Activated naive CD4-positive, alpha-beta T cell treated with anti-CD3 and anti-CD28 coated beads, Interleukin-2, amount 10 ng/mL, durations not matched to agents 7 days and 5 days (primary cell): ENCODE data around the gene SLC16A3.
"Not testable (repeated sequence)": the region's sequence is repeated elsewhere in the genome, so short reads cannot be mapped to it uniquely, and the experiment has no call there.

Experiments used
- CTCF ChIA-PET: fragments of 350-600 bp; sonication (Branson Sonifier 250); formaldehyde crosslinking; loops from one replicate; lab custom pipeline; 2021; ENCODE audit warnings: antibody characterized with exemption; lab: Charles Lee
- DNase-seq: peaks from one replicate; pipeline ENCODE4 v3.0.0-alpha.2; 2020
- H3K27ac Mint-ChIP-seq: one replicate; pipeline ENCODE4 v1.8.0; 2021; ENCODE audit warnings: mild to moderate bottlenecking, moderate library complexity, mixed read lengths
- H3K27me3 Mint-ChIP-seq: one replicate; pipeline ENCODE4 v1.8.0; 2021; ENCODE audit warnings: mild to moderate bottlenecking, mixed read lengths
- H3K36me3 Mint-ChIP-seq: one replicate; pipeline ENCODE4 v1.8.0; 2021; ENCODE audit warnings: mixed read lengths
- H3K4me1 Mint-ChIP-seq: one replicate; pipeline ENCODE4 v1.8.0; 2021; ENCODE audit warnings: mixed read lengths
- H3K4me3 Mint-ChIP-seq: one replicate; pipeline ENCODE4 v1.8.0; 2021; ENCODE audit warnings: mild to moderate bottlenecking, moderate library complexity, mixed read lengths
- H3K9me3 Mint-ChIP-seq: one replicate; pipeline ENCODE4 v1.8.0; 2021; ENCODE audit warnings: mixed read lengths

SLC16A3 gene

GRCh38 chr17:82198092-82198491 lies 30.8 kb upstream of the SLC16A3 start:
- H3K27ac Mint-ChIP-seq: peak overlapping the region; percentile 68
- CTCF ChIA-PET: interaction anchor here (0.9 kb wide), 1 partner anchor 13 kb away, joined by 3 read pairs; no protein-coding TSS in a partner anchor

DNA sequence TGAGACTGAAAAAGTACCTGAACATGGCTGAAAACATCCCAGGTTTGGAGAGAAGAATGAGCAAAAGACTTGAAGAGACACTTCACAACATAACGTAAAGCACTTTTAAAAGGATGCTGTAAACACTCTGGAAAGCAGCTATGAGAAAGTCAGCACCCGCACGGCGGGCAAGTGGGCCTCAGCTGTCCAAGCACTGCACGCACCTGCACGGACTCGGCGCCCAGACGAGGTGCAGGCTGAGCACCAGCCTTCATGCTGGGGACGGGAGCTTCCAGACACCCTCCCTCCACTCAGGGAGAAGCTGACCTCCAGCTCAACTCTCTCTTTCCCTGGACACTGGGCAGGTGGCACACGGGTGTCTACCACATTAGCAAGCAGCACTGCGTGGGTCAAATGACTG lies 29.3 kb upstream of the SLC16A3 start:
- H3K27me3 Mint-ChIP-seq: peaks cover 6% of the 10 kb centered on the region
- H3K4me1 Mint-ChIP-seq: peaks cover 59% of the 10 kb centered on the region
- peaks cover 25% of the 10 kb centered on the region for H3K36me3 Mint-ChIP-seq
- CTCF ChIA-PET: no interaction called here
- no peaks in the 10 kb centered on the region for H3K9me3 Mint-ChIP-seq
- no peak for DNase-seq
- H3K27ac Mint-ChIP-seq: peak overlapping the region; percentile 90
- no peak overlapping the region for H3K4me3 Mint-ChIP-seq

More at GRCh38 chr17:82198092-82198491, 30.8 kb upstream of the SLC16A3 start:
- peak; percentile 62 for DNase-seq
- peaks cover 32% of the 10 kb centered on the region for H3K36me3 Mint-ChIP-seq
- no peaks in the 10 kb centered on the region for H3K9me3 Mint-ChIP-seq
- no peaks in the 10 kb centered on the region for H3K27me3 Mint-ChIP-seq
- H3K4me3 Mint-ChIP-seq: no peak overlapping the region
- peaks cover 54% of the 10 kb centered on the region for H3K4me1 Mint-ChIP-seq

DNA sequence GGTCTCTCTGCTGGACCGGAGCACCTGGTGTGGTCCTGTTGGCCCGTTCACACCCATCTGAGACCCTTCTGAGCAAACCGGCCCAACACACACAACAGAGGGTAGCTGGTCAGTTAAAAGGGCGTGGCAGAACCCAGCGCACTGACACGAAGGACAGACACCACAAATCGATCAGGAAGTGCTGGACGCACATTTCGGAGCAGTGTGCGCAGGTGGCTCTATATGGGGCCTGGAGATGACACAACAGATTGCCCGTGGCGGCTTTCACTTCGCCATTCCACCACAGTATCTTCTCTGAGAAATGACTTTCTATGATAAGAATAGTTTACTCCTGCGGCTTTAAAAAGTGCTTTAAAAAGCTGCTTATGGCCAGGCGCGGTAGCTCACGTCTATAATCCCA lies 28.7 kb upstream of the SLC16A3 start:
- Mint-ChIP-seq H3K27me3 (peaks cover 6% of the 10 kb centered on the region), H3K36me3 (peaks cover 22% of the 10 kb centered on the region), H3K4me3 (peak overlapping the region; percentile 28), H3K9me3 (no peaks in the 10 kb centered on the region), H3K27ac (peak overlapping the region; percentile 90), H3K4me1 (peaks cover 63% of the 10 kb centered on the region)
- DNase-seq: no peak
- CTCF ChIA-PET: interaction anchor here (1.0 to 1.9 kb wide), 6 partner anchors 8 to 169 kb away, joined by 3 to 6 read pairs (median 4); no protein-coding TSS in a partner anchor

- Mint-ChIP-seq H3K36me3 (peaks cover 15% of the 10 kb centered on the region), H3K4me1 (peaks cover 71% of the 10 kb centered on the region), H3K27me3 (peaks cover 6% of the 10 kb centered on the region), H3K27ac (peak overlapping the region; percentile 90), H3K4me3 (peak overlapping the region; percentile 28), H3K9me3 (no peaks in the 10 kb centered on the region)
- DNase-seq: peak; percentile 81
- CTCF ChIA-PET: interaction anchor here (1.0 to 1.9 kb wide), 7 partner anchors 9 to 170 kb away, joined by 3 to 6 read pairs (median 4); no protein-coding TSS in a partner anchor
These were observed 27.9 kb upstream of the SLC16A3 start for GRCh38 chr17:82200743-82201497.

DNA sequence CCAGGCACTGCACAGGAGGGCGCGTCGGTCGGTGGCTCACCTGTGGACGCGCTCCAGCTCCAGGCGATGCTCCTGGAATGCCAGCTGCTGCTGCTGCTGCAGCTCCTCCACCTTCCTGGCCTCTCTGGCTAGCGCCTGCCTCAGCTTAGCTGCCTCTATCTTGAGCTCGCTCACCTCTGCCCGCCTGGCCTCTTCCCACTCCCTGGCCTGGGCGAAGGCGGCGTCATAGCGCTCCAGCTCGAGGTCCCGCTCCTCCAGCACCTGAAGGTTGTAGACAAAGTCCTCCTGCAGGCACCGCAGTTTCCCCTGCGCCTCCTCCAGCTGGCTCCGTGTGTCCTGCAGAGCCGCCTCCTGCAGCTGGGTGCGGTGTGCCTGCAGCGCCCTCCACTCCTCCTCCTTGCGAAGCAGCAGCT lies 27.3 kb upstream of the SLC16A3 start:
- peaks cover 75% of the 10 kb centered on the region for H3K4me1 Mint-ChIP-seq
- H3K27ac Mint-ChIP-seq: peak overlapping the region; percentile 62

GRCh38 chr17:82202981-82203380 lies 25.9 kb upstream of the SLC16A3 start:
- no peak for DNase-seq
- H3K9me3 Mint-ChIP-seq: no peaks in the 10 kb centered on the region
- peaks cover 11% of the 10 kb centered on the region for H3K36me3 Mint-ChIP-seq
- H3K4me1 Mint-ChIP-seq: peaks cover 74% of the 10 kb centered on the region
- H3K27ac Mint-ChIP-seq: no peak overlapping the region
- H3K4me3 Mint-ChIP-seq: no peak overlapping the region
- CTCF ChIA-PET: no interaction called here
- peaks cover 6% of the 10 kb centered on the region for H3K27me3 Mint-ChIP-seq

More for the DNA sequence above, 27.3 kb upstream of the SLC16A3 start:
- H3K4me3 Mint-ChIP-seq: no peak overlapping the region
- peaks cover 14% of the 10 kb centered on the region for H3K36me3 Mint-ChIP-seq
- H3K27me3 Mint-ChIP-seq: peaks cover 6% of the 10 kb centered on the region
- DNase-seq: no peak
- CTCF ChIA-PET: interaction anchor here (1.0 to 1.9 kb wide), 4 partner anchors 34 to 171 kb away, joined by 4 read pairs; no protein-coding TSS in a partner anchor
- H3K9me3 Mint-ChIP-seq: no peaks in the 10 kb centered on the region

- Mint-ChIP-seq H3K27ac (no peak overlapping the region), H3K27me3 (peaks cover 6% of the 10 kb centered on the region), H3K4me1 (peaks cover 67% of the 10 kb centered on the region), H3K36me3 (peaks cover 6% of the 10 kb centered on the region), H3K9me3 (no peaks in the 10 kb centered on the region), H3K4me3 (no peak overlapping the region)
- CTCF ChIA-PET: no interaction called here
- DNase-seq: no peak
These were observed 24.9 kb upstream of the SLC16A3 start for GRCh38 chr17:82203920-82204319.

GRCh38 chr17:82204831-82205719 lies 23.8 kb upstream of the SLC16A3 start:
- no peaks in the 10 kb centered on the region for H3K9me3 Mint-ChIP-seq
- no peak for DNase-seq
- H3K4me1 Mint-ChIP-seq: peaks cover 61% of the 10 kb centered on the region
- CTCF ChIA-PET: interaction anchor here (1.0 to 1.6 kb wide), 5 partner anchors 20 to 93 kb away, joined by 3 to 11 read pairs (median 4); partner anchors contain the start of gene SLC16A3
- H3K27me3 Mint-ChIP-seq: peaks cover 6% of the 10 kb centered on the region
- peak overlapping the region; percentile 96 for H3K27ac Mint-ChIP-seq
- no peak overlapping the region for H3K4me3 Mint-ChIP-seq
- peaks cover 7% of the 10 kb centered on the region for H3K36me3 Mint-ChIP-seq

- peak overlapping the region; percentile 2 for H3K4me3 Mint-ChIP-seq
- H3K27ac Mint-ChIP-seq: peak overlapping the region; percentile 96
- H3K36me3 Mint-ChIP-seq: peaks cover 8% of the 10 kb centered on the region
- H3K27me3 Mint-ChIP-seq: peaks cover 6% of the 10 kb centered on the region
- CTCF ChIA-PET: interaction anchor here (0.7 to 1.6 kb wide), 10 partner anchors 8 to 176 kb away, joined by 3 to 11 read pairs (median 3); partner anchors contain the start of gene SLC16A3
- H3K9me3 Mint-ChIP-seq: no peaks in the 10 kb centered on the region
- peak; percentile 88 for DNase-seq
- H3K4me1 Mint-ChIP-seq: peaks cover 54% of the 10 kb centered on the region
These were observed 22.9 kb upstream of the SLC16A3 start for GRCh38 chr17:82205720-82206508.

GRCh38 chr17:82210655-82211054 lies 18.2 kb upstream of the SLC16A3 start:
- not testable (repeated sequence) for H3K9me3 Mint-ChIP-seq, H3K4me3 Mint-ChIP-seq, DNase-seq, H3K27ac Mint-ChIP-seq, H3K27me3 Mint-ChIP-seq, H3K36me3 Mint-ChIP-seq
- CTCF ChIA-PET: interaction anchor here (1.2 kb wide), 1 partner anchor 13 kb away, joined by 3 read pairs; no protein-coding TSS in a partner anchor
- peaks cover 47% of the 10 kb centered on the region for H3K4me1 Mint-ChIP-seq

DNA sequence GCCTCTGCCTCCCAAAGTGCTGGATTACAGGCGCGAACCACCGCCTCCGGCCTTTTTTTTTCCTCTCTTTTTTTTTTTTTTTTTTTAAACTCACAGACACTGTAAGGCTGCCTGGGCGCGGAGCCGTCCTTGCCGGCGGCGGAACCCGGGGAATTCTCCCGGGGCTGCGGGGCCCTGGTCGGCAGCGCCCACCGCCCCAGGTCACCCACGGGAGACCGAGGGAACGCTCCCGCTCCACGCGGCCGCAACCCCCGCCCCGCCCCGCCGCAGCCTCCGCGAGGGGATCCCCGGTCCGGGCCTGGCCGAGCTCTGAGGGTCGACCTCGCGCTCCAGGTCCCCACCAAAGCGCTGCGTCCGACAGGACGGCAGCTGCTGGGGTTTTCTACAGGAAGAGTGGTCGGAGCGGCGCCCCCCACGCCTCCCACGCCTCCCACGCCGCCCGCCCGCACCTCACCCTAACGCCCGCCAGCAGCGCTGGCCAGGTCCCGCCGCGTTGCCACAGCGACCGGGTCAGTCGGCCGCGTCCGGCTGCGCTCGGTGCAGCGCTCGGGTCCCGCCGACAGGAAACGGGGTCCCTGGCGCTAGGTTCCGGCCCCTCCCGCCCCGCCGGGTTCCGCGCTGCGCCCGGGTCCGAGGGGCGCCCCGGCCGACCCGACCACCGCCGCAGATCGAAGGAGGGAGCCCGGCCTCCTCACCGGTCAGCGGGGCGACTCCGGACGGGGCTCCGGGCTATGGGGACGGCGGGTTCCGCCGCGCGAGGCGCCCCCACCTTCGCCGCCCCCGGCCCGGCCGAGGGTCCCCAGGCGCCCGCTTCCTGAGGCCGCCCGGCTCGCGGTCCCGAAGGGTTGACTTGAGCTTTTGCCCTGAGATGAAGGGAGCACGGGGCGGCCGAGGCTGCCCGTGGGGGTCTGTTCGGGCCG lies 16.3 kb upstream of the SLC16A3 start, which contains the start of gene CCDC57:
CCDC57 (minus strand) TSS at position 512 of the 920 bp plus-strand sequence. CDS start 10,898 bp downstream, outside the sequence.
- peak; percentile 80 for DNase-seq

GRCh38 chr17:82213251-82214011 lies 15.4 kb upstream of the SLC16A3 start:
- no peak for DNase-seq
- Mint-ChIP-seq H3K4me3 (peak overlapping the region; percentile 74), H3K36me3 (peaks cover 2% of the 10 kb centered on the region), H3K4me1 (peaks cover 45% of the 10 kb centered on the region), H3K27me3 (peaks cover 9% of the 10 kb centered on the region), H3K27ac (no peak overlapping the region), H3K9me3 (no peaks in the 10 kb centered on the region)
- CTCF ChIA-PET: interaction anchor here (1.2 kb wide), 1 partner anchor 7 kb away, joined by 3 read pairs; no protein-coding TSS in a partner anchor

More for the DNA sequence above, 16.3 kb upstream of the SLC16A3 start, which contains the start of gene CCDC57:
- Mint-ChIP-seq H3K4me1 (peaks cover 47% of the 10 kb centered on the region), H3K27ac (no peak within 1 kb of the TSS), H3K9me3 (no peaks in the 10 kb centered on the region), H3K27me3 (peaks cover 8% of the 10 kb centered on the region), H3K4me3 (peak within 1 kb of the TSS; percentile 74), H3K36me3 (peaks cover 4% of the 10 kb centered on the region)
- CTCF ChIA-PET: no interaction called here
